Left kidney (tissue), 1 donor: ENCODE measurements around the gene MDM2. TPM values are rescaled to one million over a fixed set of nuclear protein-coding genes. Genes with fewer than 3 reads are reported as not detected.

Experiments used
- polyA plus RNA-seq: library from polyadenylated mRNA; unstranded; fragments of 120-200 nt; gene quantifications from one replicate; pipeline ENCODE4 v1.2.1, GENCODE V29; 2013; ENCODE audit not compliant: insufficient read length

The MDM2 gene
- polyA plus RNA-seq, 1 donor = 80.4 TPM

Other genes with a start within 250 kb of the MDM2 start
- gene RAP1B, start 197.3 kb upstream of the MDM2 start, polyA plus RNA-seq = 187 TPM
- 96.6 TPM for gene NUP107, start 121.2 kb upstream of the MDM2 start, polyA plus RNA-seq
- gene SLC35E3, start 62.0 kb upstream of the MDM2 start, polyA plus RNA-seq = 23.0 TPM
- 27.3 TPM for gene CPM, start 125.0 kb downstream of the MDM2 start, polyA plus RNA-seq